GM12875 (cell line): ENCODE measurements around the gene KCNH4.

Source experiments
- H3K4me3 ChIP-seq: one replicate; pipeline ENCODE4 v1.5.1; 2011; ENCODE audit warnings: low read depth, low read length, control low read depth
- TF ChIP-seq, protein P1 (sequence below): IDR thresholded peaks from 2 replicates; pipeline ENCODE4 v1.5.1; 2011; ENCODE audit warnings: low read depth, mild to moderate bottlenecking, control low read depth, inconsistent platforms, low read length, moderate library complexity, borderline replicate concordance; ENCODE audit not compliant: insufficient read depth

Gene KCNH4

DNA sequence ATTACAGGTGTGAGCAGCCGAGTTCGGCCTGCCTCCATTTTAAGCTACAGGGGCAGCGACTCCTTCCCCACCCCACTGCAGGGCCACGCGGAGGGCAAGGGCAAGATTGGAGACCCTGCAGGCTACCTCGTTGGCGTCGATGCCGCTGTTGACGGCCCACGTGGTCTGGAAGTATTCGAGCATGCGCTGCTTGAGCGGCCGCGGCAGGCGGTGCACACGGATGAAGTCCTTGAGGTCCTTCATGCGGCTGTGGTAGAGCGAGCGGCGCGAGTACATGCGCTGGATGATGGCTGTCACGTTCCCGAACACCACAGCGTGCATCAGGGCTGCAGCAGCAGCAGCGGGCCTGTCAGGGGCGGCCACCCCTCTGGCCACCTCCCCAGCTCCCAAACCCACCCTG is 11.6 kb downstream of the KCNH4 start:
- TF ChIP-seq, protein P1, sequence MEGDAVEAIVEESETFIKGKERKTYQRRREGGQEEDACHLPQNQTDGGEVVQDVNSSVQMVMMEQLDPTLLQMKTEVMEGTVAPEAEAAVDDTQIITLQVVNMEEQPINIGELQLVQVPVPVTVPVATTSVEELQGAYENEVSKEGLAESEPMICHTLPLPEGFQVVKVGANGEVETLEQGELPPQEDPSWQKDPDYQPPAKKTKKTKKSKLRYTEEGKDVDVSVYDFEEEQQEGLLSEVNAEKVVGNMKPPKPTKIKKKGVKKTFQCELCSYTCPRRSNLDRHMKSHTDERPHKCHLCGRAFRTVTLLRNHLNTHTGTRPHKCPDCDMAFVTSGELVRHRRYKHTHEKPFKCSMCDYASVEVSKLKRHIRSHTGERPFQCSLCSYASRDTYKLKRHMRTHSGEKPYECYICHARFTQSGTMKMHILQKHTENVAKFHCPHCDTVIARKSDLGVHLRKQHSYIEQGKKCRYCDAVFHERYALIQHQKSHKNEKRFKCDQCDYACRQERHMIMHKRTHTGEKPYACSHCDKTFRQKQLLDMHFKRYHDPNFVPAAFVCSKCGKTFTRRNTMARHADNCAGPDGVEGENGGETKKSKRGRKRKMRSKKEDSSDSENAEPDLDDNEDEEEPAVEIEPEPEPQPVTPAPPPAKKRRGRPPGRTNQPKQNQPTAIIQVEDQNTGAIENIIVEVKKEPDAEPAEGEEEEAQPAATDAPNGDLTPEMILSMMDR, result no peak
- no peak overlapping the region for H3K4me3 ChIP-seq

DNA sequence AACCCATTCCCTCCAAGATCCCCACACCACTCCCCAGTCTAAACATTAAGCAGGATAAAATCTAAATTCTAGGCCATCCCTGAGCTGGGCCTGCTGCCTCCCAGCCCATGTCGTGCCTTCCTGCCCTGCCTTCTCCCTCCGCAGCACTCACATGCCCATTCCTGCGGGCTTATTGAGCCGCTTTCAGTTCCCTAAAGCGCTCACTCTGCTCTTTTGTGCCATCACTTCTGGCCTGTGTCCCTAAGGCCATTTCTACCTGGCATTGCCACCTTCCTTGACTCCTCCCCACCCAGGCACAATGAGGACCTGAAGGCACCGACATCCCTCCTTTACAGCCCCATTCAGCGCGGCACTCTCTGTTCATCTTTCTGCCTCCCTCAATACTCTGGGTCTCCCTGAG is 13.1 kb downstream of the KCNH4 start:
- no peak overlapping the region for H3K4me3 ChIP-seq
- TF ChIP-seq, protein P1, result no peak

DNA sequence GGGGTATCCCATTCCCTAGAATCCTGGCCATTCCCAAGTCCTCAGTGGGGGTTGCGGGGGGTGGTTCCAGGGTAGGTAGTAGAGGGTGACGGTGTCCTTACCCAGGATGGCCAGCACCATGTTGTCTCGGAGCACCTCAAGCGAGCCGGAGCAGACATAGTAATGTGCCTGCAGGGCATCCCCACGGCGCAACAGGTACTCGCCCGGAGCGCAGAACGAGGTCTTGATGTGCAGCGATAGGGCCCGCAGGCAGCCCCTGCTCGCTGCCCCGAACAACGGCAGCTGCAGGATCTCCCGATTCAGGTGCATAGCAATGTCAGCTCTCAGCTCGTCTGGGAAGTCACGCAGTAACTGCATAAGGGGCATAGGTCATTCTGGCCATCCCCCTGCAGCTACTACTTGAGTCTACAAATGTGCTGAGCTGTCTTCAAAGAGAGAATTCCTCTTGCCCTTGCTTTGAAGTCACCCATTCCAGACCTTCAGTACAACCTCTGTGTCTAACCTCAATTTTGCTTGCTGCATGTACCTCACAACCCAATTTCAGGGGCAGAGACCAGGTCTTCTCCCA is 14.7 kb downstream of the KCNH4 start:
- no peak overlapping the region for H3K4me3 ChIP-seq
- TF ChIP-seq, protein P1, result no peak

DNA sequence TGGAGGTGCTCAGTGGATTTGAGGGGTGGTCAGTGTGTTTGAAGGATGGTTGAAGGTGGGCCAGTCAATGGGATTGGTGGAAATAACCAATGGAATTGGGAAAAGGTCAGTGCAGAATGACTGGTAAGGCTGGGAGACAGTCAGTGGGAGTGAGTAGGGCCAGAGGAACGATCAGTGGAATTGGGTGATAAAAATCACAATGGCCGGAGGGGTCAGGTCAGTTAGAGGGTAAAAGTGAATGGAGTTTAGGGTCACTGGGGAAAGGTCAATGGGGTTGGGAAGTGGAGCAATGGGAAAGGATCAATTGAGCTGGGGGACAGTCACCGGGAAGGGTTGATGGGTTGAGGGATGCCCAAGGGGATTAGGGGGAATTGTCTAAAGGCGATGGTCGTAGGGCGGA is 15.2 kb downstream of the KCNH4 start:
- TF ChIP-seq, protein P1, result no peak
- no peak overlapping the region for H3K4me3 ChIP-seq

DNA sequence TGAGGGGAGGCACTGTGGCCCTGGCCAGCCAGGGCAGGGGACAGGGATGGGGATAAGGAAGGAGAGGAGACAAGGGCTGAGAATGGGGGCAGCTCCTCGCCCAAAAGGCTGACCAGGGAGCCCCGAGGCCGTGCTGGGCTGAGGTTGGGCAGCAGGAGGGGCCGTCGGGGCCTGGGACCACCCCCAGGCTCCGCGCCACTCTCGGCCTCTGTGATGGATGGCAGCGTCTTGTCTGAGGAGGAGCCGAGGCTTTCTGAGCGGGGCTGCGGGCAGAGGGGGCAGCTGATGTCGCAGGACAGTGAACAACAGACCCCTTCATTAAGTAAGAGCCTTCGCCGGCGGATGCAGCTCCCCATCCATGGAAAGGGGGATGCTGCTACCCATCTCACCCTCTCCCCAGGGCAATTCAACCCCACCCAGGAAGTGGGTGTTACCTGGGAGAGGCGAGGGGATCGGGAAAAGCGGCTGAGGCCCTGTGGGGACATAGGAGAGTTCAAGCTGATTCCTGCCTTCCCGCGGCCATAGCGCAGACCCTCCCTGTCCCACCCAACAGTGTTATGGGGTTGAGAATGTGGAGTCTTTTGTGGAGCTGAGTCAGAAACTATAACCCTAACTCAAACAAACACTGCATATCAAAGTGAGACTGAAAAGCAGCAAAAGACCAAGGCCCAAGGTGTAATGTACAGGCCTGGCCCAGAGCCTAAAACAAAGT is 17.1 kb downstream of the KCNH4 start:
- TF ChIP-seq, protein P1, result no peak
- no peak overlapping the region for H3K4me3 ChIP-seq

DNA sequence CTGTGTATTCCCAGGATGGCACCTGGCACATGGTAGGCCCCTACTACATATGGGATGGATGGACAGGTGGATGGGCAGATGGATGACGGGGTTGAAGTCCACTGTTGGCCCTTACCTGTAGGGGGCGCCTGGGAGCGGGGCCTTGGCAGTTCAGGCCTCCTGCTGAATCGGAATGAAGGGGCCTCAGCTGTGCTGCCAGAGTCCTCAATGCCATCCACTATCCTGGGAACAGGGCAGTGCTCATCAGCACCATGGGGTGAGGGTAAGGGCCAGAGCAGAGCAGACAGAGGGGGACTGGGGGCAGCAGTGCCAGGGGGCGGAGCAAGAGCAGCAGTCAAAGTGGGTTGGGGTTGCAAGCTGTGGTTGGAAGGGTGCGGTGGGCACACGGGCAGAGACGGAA is 17.8 kb downstream of the KCNH4 start:
- TF ChIP-seq, protein P1, result peak; percentile 86
- no peak overlapping the region for H3K4me3 ChIP-seq

DNA sequence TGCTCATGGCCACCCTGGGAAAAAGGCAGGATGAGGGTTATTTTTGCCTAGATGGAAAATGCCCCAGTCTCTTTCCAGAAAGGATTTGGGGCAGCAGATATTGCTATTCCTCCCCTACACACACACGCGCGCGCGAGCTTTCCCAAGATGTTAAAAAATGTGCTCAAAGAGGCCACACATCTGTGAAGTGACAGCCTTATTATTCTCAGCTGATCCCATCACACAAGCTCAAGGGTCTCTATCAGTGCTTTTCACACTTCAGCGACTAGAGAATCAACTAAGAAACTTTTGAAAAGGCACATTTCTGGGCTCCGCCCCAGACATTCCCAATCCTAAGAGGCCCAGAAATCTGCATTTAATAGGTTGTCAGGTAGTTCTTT is 20.4 kb downstream of the KCNH4 start:
- H3K4me3 ChIP-seq, result no peak overlapping the region
- TF ChIP-seq, protein P1, result no peak
